ENCODE measurements around the gene MAD1L1. TPM values are rescaled to one million over a fixed set of nuclear protein-coding genes. Genes with fewer than 3 reads are reported as not detected.
A peak's percentile ranks its signal among the peaks of the same experiment; 100 is the strongest.

MAD1L1 gene
- total RNA-seq, 4 donors from 2014 or later, result 22.3 to 56.6 (median 35.0) TPM

DNA sequence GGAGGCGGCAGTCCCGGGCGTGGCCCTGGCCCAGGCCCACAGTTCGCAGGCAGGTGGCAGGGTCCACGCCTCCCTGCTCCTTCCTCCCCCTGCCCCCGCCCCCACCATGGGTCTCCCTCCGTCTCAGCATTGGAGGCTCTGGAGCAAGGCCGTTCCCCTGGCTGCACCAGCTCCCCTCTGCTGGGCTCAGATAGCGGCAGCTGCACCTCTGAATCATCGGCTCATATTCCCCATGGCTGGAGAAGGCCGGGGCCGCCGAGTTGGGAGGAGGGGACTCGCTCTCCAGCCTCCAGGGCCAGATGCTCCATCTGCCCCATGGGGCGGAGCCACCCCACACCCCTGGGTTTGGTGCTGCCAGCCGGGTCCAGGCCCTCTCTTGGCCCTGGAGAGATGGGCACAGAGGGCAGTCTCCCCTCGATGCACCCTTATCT is 417.7 kb downstream of the MAD1L1 start:
- peaks cover 0 to 26% (median 0%) of the 10 kb centered on the region in 3 donors for H3K4me1 ChIP-seq
- WGBS, 2 donors (ENCODE audit: low coverage in 1 of 2), result no CpG with 5 or more reads among the region's 17 CpGs
- no peak for ATAC-seq

DNA sequence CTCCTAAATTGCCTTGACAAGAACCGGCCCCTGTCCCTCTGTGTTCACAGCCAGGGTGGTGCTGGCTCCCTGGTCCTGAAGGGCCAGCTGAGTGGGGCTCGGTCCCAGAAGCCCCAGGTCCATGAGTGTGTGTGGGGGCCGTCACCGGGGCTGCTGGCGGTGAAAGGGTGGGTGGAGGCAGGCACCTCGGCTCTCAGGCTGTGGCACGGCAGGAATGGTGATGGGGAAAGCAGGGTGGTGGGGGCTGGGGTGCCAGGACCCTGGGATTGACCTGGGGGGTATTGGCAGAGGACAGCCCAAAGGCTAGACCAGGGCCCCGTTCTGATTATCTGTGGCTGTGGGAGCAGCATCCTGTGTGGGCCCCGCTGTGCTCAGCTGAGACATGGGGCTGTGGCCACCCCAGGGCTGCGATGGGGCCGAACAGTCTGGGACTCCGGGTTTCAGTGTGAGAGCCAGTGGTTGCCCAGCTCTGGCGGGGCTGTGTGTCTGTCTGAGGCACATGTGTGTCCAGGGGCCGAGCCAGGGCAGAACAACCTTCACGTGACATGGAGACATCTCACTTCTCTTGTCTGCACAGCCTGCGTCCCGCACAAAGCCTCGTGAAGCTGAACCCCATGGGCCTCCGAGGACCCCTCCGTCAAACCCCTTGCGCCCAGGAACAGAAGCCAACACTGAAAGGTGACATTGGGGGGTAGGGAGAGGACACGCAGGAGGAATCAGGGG is 418.5 kb downstream of the MAD1L1 start:
- peaks cover 0 to 21% of the 10 kb centered on the region in 2 donors for H3K36me3 ChIP-seq
- WGBS, 2 donors (ENCODE audit: low coverage in 1 of 2), result 80% methylated on average over 1 of the region's 22 CpGs; no CpG with 5 or more reads in 1 of the 2 donors
- no peaks in the 10 kb centered on the region for H3K9me3 ChIP-seq
- peaks cover 4% of the 10 kb centered on the region for H3K27me3 ChIP-seq
- no peak overlapping the region for H3K27ac ChIP-seq
- TF ChIP-seq POLR2A (IDR thresholded peaks at IDR 0.05), result no peak
- TF ChIP-seq EP300 (IDR thresholded peaks at IDR 0.05), result no peak
- TF ChIP-seq, protein P1, sequence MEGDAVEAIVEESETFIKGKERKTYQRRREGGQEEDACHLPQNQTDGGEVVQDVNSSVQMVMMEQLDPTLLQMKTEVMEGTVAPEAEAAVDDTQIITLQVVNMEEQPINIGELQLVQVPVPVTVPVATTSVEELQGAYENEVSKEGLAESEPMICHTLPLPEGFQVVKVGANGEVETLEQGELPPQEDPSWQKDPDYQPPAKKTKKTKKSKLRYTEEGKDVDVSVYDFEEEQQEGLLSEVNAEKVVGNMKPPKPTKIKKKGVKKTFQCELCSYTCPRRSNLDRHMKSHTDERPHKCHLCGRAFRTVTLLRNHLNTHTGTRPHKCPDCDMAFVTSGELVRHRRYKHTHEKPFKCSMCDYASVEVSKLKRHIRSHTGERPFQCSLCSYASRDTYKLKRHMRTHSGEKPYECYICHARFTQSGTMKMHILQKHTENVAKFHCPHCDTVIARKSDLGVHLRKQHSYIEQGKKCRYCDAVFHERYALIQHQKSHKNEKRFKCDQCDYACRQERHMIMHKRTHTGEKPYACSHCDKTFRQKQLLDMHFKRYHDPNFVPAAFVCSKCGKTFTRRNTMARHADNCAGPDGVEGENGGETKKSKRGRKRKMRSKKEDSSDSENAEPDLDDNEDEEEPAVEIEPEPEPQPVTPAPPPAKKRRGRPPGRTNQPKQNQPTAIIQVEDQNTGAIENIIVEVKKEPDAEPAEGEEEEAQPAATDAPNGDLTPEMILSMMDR (IDR thresholded peaks at IDR 0.05), result no peak
- no peak for TF ChIP-seq POLR2AphosphoS5 (IDR thresholded peaks at IDR 0.05)
- peaks cover 0 to 26% (median 0%) of the 10 kb centered on the region in 3 donors for H3K4me1 ChIP-seq
- no peak for ATAC-seq
- H3K4me3 ChIP-seq, result no peak overlapping the region

More for the DNA sequence above, 417.7 kb downstream of the MAD1L1 start:
- no peaks in the 10 kb centered on the region for H3K27me3 ChIP-seq
- H3K4me3 ChIP-seq, result no peak overlapping the region
- peaks cover 0 to 21% of the 10 kb centered on the region in 2 donors for H3K36me3 ChIP-seq
- H3K9me3 ChIP-seq, result no peaks in the 10 kb centered on the region
- no peak overlapping the region for H3K27ac ChIP-seq
- no peak for TF ChIP-seq POLR2AphosphoS5 (IDR thresholded peaks at IDR 0.05)
- TF ChIP-seq POLR2A (IDR thresholded peaks at IDR 0.05), result no peak
- TF ChIP-seq, protein P1 (IDR thresholded peaks at IDR 0.05), result no peak
- no peak for TF ChIP-seq EP300 (IDR thresholded peaks at IDR 0.05)

DNA sequence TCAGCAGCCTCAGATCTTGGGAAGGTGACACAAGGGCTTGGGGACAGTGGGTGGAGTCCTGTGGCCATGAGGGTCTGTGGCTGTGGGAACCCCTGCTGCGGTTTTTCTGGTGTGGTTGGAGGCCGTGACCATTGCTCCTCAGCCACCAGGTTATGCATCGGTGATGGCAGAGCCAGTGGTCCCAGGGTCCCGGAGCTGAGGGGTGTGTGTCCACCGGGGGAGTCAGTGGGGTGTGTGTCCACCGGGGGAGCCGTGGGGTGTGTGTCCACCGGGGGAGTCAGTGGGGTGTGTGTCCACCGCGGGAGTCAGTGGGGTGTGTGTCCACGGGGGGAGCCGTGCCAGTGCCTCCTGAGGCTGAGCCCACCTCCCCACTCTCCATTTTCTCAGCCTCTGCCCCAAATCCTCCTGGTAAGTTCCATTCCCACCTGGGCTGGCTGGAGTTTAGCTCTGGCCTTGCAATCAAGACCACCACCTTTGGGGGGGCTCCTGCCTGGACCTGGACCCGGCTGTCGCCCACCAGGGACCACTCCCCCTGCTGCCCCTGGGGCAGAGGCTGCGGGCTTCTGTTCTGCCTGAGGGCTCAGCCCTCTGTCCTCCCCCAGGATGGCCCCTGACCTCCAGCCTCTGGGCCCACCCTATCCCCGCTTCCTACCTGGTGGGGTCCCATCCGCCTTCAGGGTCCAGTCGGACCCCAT is 419.2 kb downstream of the MAD1L1 start:
- H3K27me3 ChIP-seq, result peaks cover 4% of the 10 kb centered on the region
- no CpG with 5 or more reads among the region's 18 CpGs for WGBS, 2 donors (ENCODE audit: low coverage in 1 of 2)
- ATAC-seq, result no peak

DNA sequence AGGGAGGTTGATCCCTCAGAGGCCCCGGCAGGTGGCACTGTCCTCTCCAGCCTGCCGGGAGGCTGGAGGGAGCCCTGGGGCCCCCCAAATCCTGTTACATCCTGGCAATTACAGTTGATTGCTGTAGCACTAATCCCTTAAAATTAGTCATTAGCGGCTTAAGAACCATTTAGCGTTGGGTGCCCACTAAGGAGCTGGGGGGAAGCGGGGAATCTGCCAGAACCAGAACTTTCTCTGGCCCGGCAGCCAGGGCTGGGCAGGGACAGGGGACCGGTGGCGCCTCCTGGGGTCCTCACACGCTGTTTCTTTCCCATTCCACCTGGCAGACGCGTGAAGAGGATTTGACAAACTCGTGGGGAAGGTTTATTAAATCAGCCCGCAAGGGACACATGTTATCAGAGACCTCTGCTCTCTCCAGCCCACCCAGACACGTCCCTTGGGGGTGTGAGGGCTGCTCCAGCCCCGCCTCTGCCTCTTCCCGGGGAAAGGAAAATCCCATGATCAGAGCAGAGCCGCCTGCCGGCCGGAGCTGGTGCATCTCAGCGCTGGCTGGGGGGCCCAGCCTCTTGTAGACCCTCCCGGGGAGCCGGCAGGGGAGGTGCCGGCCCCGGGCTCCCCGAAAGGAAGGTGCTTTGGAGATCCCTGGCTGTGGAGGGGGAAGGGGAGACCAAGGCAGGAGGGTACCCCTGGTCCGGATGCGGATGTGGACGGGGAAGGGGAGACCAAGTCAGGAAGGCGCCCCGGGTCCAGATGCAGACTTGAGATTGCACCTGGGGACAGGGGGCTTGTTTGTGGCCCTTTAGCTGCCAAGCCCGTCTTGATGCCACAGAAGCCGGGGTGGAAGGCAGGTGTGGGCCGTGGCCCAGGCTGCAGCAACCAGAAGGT is 420.0 kb downstream of the MAD1L1 start:
- TF ChIP-seq, protein P1 (IDR thresholded peaks at IDR 0.05), result peak in 1 of 4 experiments; percentile 44
- TF ChIP-seq EP300 (IDR thresholded peaks at IDR 0.05) (no peak), POLR2A (IDR thresholded peaks at IDR 0.05) (no peak)
- H3K36me3 ChIP-seq, result peaks cover 0 to 21% of the 10 kb centered on the region in 2 donors
- no peak overlapping the region for H3K4me3 ChIP-seq
- peaks cover 4% of the 10 kb centered on the region for H3K27me3 ChIP-seq
- no peak for ATAC-seq
- no peaks in the 10 kb centered on the region for H3K9me3 ChIP-seq
- no peak overlapping the region for H3K27ac ChIP-seq
- WGBS, 2 donors (ENCODE audit: low coverage in 1 of 2), result 10 to 26% methylated on average over 2 to 6 of the region's 33 CpGs
- H3K4me1 ChIP-seq, result peaks cover 0 to 26% (median 0%) of the 10 kb centered on the region in 3 donors

More for the DNA sequence above, 419.2 kb downstream of the MAD1L1 start:
- Histone ChIP-seq H3K36me3 (peaks cover 0 to 21% of the 10 kb centered on the region in 2 donors), H3K4me3 (no peak overlapping the region), H3K9me3 (no peaks in the 10 kb centered on the region), H3K4me1 (peaks cover 0 to 26% (median 0%) of the 10 kb centered on the region in 3 donors), H3K27ac (no peak overlapping the region)
- TF ChIP-seq POLR2A (IDR thresholded peaks at IDR 0.05) (no peak), EP300 (IDR thresholded peaks at IDR 0.05) (no peak), POLR2AphosphoS5 (IDR thresholded peaks at IDR 0.05) (no peak)
- TF ChIP-seq, protein P1 (IDR thresholded peaks at IDR 0.05), result no peak
